Measurements from ENCODE around the gene MLLT10. TPM values are rescaled to one million over a fixed set of nuclear protein-coding genes. Genes with fewer than 3 reads are reported as not detected.
"Not testable (repeated sequence)": the region's sequence is repeated elsewhere in the genome, so short reads cannot be mapped to it uniquely, and the experiment has no call there.

MLLT10 gene
- total RNA-seq, 1 experiment from 2014 or later = 58.4 TPM

DNA sequence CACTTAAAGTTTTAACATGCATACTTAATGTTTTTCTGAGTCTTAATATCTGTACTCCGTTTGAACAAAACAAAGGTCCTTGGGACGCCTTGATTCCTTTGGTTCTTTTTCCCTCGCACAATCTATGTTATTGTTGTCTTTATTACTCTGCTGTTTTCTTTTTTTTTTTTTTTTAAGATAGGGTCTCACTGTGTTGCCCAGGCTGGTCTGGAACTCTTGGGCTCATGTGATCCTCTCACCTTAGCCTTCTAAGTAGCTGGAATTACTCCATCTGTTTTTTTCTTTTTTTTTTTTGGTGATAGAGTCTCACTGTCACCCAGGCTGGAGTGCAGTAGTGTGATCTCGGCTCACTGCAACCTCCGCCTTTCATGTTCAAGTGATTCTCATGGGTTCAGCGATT lies 13.2 kb downstream of the MLLT10 start:
- H3K36me3 ChIP-seq (ENCODE audit: insufficient read depth, low read length, poor library complexity, severe bottlenecking) = peaks cover 69% of the 10 kb centered on the region
- CTCF ChIA-PET = no interaction called here
- no TSS peak for BruUV-seq (replicated peaks)

GRCh38 chr10:21552638-21553037 lies 18.6 kb downstream of the MLLT10 start:
- intact Hi-C loops (cut with micrococcal nuclease; ENCODE audit: unreplicated experiment) = no loop called here
- DNase-seq (ENCODE audit: low spot score) = no peak
- H3K4me3 ChIP-seq (ENCODE audit: low read depth, low read length, poor library complexity, severe bottlenecking) = no peak overlapping the region
- no peaks in the 10 kb centered on the region for H3K4me1 ChIP-seq (ENCODE audit: insufficient read depth, low read length, poor library complexity, severe bottlenecking)
- peaks cover 76% of the 10 kb centered on the region for H3K36me3 ChIP-seq (ENCODE audit: insufficient read depth, low read length, poor library complexity, severe bottlenecking)
- ChIA-PET CTCF (no interaction called here), POLR2A (ENCODE audit: low non-redundant PET) (no interaction called here)
- no peak overlapping the region for H3K27ac ChIP-seq (ENCODE audit: low read depth, low read length, poor library complexity, severe bottlenecking)
- H3K9me3 ChIP-seq (ENCODE audit: low read depth, low read length, poor library complexity, severe bottlenecking) = no peaks in the 10 kb centered on the region
- no peak for TF ChIP-seq EZH2 (IDR thresholded peaks at IDR 0.05; ENCODE audit: borderline replicate concordance, low read depth, low read length, poor library complexity, severe bottlenecking)
- TF ChIP-seq, protein P1, sequence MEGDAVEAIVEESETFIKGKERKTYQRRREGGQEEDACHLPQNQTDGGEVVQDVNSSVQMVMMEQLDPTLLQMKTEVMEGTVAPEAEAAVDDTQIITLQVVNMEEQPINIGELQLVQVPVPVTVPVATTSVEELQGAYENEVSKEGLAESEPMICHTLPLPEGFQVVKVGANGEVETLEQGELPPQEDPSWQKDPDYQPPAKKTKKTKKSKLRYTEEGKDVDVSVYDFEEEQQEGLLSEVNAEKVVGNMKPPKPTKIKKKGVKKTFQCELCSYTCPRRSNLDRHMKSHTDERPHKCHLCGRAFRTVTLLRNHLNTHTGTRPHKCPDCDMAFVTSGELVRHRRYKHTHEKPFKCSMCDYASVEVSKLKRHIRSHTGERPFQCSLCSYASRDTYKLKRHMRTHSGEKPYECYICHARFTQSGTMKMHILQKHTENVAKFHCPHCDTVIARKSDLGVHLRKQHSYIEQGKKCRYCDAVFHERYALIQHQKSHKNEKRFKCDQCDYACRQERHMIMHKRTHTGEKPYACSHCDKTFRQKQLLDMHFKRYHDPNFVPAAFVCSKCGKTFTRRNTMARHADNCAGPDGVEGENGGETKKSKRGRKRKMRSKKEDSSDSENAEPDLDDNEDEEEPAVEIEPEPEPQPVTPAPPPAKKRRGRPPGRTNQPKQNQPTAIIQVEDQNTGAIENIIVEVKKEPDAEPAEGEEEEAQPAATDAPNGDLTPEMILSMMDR (conservative IDR thresholded peaks at IDR 0.05; ENCODE audit: low read depth, low read length) = no peak
- no peaks in the 10 kb centered on the region for H3K27me3 ChIP-seq (replicated peaks; ENCODE audit: insufficient read depth, low read depth, low read length, poor library complexity)
- no TSS peak for BruUV-seq (replicated peaks)

More for the DNA sequence above, 13.2 kb downstream of the MLLT10 start:
- intact Hi-C loops (cut with micrococcal nuclease; ENCODE audit: unreplicated experiment) = no loop called here
- POLR2A ChIA-PET (ENCODE audit: low non-redundant PET) = no interaction called here
- H3K4me3 ChIP-seq (ENCODE audit: low read depth, low read length, poor library complexity, severe bottlenecking) = no peak overlapping the region
- no peak overlapping the region for H3K27ac ChIP-seq (ENCODE audit: low read depth, low read length, poor library complexity, severe bottlenecking)
- TF ChIP-seq EZH2 (IDR thresholded peaks at IDR 0.05; ENCODE audit: borderline replicate concordance, low read depth, low read length, poor library complexity, severe bottlenecking) = no peak
- TF ChIP-seq, protein P1 (conservative IDR thresholded peaks at IDR 0.05; ENCODE audit: low read depth, low read length) = no peak
- no peak for DNase-seq (ENCODE audit: low spot score)
- no peaks in the 10 kb centered on the region for H3K4me1 ChIP-seq (ENCODE audit: insufficient read depth, low read length, poor library complexity, severe bottlenecking)
- H3K9me3 ChIP-seq (ENCODE audit: low read depth, low read length, poor library complexity, severe bottlenecking) = no peaks in the 10 kb centered on the region
- H3K27me3 ChIP-seq (replicated peaks; ENCODE audit: insufficient read depth, low read depth, low read length, poor library complexity) = no peaks in the 10 kb centered on the region

GRCh38 chr10:21556527-21556926 lies 22.5 kb downstream of the MLLT10 start:
- no TSS peak for BruUV-seq (replicated peaks)
- intact Hi-C loops (cut with micrococcal nuclease; ENCODE audit: unreplicated experiment) = no loop called here
- POLR2A ChIA-PET (ENCODE audit: low non-redundant PET) = no interaction called here
- no peak overlapping the region for H3K27ac ChIP-seq (ENCODE audit: low read depth, low read length, poor library complexity, severe bottlenecking)
- H3K36me3 ChIP-seq (ENCODE audit: insufficient read depth, low read length, poor library complexity, severe bottlenecking) = peaks cover 78% of the 10 kb centered on the region
- TF ChIP-seq, protein P1 (conservative IDR thresholded peaks at IDR 0.05; ENCODE audit: low read depth, low read length) = no peak
- TF ChIP-seq EZH2 (IDR thresholded peaks at IDR 0.05; ENCODE audit: borderline replicate concordance, low read depth, low read length, poor library complexity, severe bottlenecking) = no peak
- H3K9me3 ChIP-seq (ENCODE audit: low read depth, low read length, poor library complexity, severe bottlenecking) = no peaks in the 10 kb centered on the region
- DNase-seq (ENCODE audit: low spot score) = no peak
- H3K27me3 ChIP-seq (replicated peaks; ENCODE audit: insufficient read depth, low read depth, low read length, poor library complexity) = no peaks in the 10 kb centered on the region
- H3K4me1 ChIP-seq (ENCODE audit: insufficient read depth, low read length, poor library complexity, severe bottlenecking) = no peaks in the 10 kb centered on the region
- no peak overlapping the region for H3K4me3 ChIP-seq (ENCODE audit: low read depth, low read length, poor library complexity, severe bottlenecking)
- CTCF ChIA-PET = no interaction called here

- H3K27ac ChIP-seq (ENCODE audit: low read depth, low read length, poor library complexity, severe bottlenecking); CTCF ChIA-PET; H3K4me3 ChIP-seq (ENCODE audit: low read depth, low read length, poor library complexity, severe bottlenecking); H3K27me3 ChIP-seq (replicated peaks; ENCODE audit: insufficient read depth, low read depth, low read length, poor library complexity); H3K4me1 ChIP-seq (ENCODE audit: insufficient read depth, low read length, poor library complexity, severe bottlenecking); H3K9me3 ChIP-seq (ENCODE audit: low read depth, low read length, poor library complexity, severe bottlenecking); BruUV-seq (replicated peaks); POLR2A ChIA-PET (ENCODE audit: low non-redundant PET); DNase-seq (ENCODE audit: low spot score); intact Hi-C loops (cut with micrococcal nuclease; ENCODE audit: unreplicated experiment): not testable (repeated sequence)
- H3K36me3 ChIP-seq (ENCODE audit: insufficient read depth, low read length, poor library complexity, severe bottlenecking) = peaks cover 66% of the 10 kb centered on the region
These were observed 25.0 kb downstream of the MLLT10 start for GRCh38 chr10:21558984-21559383.
